ENCODE data around the gene SIPA1L3. TPM values are rescaled to one million over a fixed set of nuclear protein-coding genes. Genes with fewer than 3 reads are reported as not detected.
"Not testable (repeated sequence)": the region's sequence is repeated elsewhere in the genome, so short reads cannot be mapped to it uniquely, and the experiment has no call there.

The SIPA1L3 gene
- total RNA-seq, 2 experiments from 2014 or later: 10.5 to 18.3 TPM

DNA sequence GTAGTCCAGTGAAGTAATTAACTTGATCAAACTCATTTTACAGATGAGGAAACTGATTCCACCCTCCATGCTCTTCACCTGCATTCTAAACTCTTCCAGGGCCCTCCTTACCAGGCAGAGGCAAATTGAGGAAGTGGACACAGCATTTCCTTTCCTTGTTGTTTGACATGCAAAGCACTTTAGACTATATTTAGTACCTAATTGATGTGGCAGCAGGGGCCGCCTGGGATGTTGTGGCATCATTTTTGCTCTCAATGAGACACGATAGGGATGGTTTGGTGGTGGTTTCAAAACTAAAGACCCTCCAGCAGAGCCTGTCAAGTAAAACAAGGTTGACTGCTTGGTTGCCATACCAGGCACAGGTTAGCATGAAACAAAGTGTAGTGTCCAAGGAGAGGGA lies 7.9 kb downstream of the SIPA1L3 start:
- CTCF ChIA-PET: no interaction called here
- no peak for ATAC-seq
- DNase-seq: no peak
- Mint-ChIP-seq H3K9me3 (ENCODE audit: low read depth) (no peaks in the 10 kb centered on the region), H3K27ac (no peak overlapping the region), H3K4me1 (peaks cover 8% of the 10 kb centered on the region), H3K36me3 (ENCODE audit: low read depth) (peaks cover 8% of the 10 kb centered on the region), H3K27me3 (no peaks in the 10 kb centered on the region), H3K4me3 (no peak overlapping the region)
- POLR2A ChIA-PET: no interaction called here
- intact Hi-C loops (cut with DNase I, micrococcal nuclease): no loop called here

DNA sequence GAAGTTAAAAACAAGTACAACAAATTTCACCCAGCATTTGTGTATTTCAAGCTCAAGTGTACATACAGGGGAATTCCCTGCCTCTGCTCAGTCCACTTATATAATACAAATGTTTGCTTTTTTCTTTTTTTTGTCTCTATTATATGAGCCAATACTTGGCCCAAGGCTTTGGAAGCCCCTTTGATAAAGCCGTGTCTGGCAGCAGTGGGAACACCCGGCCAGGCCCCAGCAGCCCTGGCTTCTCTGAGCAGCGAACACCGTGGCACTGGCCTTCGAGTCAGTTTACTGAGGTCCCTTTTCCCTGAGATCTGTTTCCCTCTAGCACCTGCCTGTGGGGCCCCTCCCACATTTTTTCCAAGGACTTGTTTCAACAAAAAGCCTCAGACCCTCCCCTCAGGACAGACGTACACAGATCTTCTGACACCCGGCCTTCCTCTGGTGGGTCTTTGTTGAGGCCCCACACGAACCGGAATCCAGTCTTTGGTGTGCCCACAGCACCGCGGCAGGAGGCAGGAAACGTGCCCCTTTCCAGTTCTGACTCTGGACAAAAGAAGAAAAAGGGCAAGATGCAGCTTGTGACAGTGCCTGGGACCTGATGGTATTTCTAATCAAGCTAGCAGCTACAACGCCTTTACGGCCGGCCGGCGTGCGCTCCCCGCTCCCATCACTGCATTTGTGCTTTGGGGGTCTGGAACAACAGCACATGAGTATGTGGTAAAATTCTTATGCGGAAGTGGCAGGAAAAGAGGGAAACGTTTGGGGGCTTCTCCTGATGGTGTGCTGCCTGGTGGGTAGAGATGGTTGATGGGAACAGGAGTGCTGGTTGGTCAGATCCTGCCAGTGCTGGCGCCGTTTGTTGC lies 13.8 kb downstream of the SIPA1L3 start:
- DNase-seq (no peak), ATAC-seq (no peak)
- Mint-ChIP-seq H3K9me3 (ENCODE audit: low read depth) (no peaks in the 10 kb centered on the region), H3K4me3 (no peak overlapping the region), H3K36me3 (ENCODE audit: low read depth) (peaks cover 14% of the 10 kb centered on the region), H3K27ac (no peak overlapping the region), H3K4me1 (peaks cover 8% of the 10 kb centered on the region), H3K27me3 (no peaks in the 10 kb centered on the region)
- ChIA-PET CTCF (interaction anchor here (1.0 kb wide), 1 partner anchor 14 kb away, joined by 3 read pairs; the partner anchor contains the start of gene SIPA1L3), POLR2A (no interaction called here)
- intact Hi-C loops (cut with DNase I, micrococcal nuclease): no loop called here

DNA sequence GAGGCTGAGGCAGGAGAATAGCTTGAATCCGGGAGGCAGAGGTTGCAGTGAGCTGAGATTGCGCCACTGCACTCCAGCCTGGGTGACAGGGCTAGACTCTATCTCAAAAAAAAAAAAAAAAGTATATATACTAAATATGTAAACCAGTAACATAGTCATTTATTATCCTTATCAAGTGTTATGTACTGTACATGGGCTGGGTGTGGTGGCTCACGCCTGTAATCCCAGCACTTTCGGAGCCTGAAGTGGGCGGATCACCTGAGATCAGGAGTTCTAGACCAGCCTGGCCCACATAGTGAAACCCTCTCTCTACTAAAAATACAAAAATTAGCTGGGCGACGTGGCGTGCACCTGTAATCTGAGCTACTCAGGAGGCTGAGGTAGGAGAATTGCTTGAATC lies 17.6 kb downstream of the SIPA1L3 start:
- H3K4me3 Mint-ChIP-seq; intact Hi-C loops (cut with DNase I, micrococcal nuclease); ATAC-seq; DNase-seq; H3K36me3 Mint-ChIP-seq (ENCODE audit: low read depth); H3K27ac Mint-ChIP-seq; H3K4me1 Mint-ChIP-seq; H3K9me3 Mint-ChIP-seq (ENCODE audit: low read depth); CTCF ChIA-PET; H3K27me3 Mint-ChIP-seq; POLR2A ChIA-PET: not testable (repeated sequence)

DNA sequence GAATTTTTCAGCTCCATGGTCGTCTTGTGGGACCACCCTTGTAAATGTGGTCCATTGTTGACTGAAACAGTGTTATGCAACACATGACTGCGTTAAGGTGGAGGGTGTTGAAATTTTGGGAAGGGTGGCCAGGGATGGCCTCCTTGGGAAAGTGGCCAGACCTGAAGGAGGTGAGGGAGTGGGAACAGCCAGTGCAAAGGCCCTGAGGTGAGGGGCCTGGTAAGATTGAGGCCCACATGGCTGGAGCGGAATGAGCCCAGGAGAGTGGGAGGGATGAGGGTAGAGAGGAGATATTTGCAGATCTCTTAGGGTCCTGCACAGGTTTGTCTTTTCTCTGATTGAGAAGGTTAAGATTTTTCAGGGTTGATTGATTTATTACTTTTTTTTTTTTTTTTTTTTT lies 18.2 kb downstream of the SIPA1L3 start:
- DNase-seq (no peak), ATAC-seq (no peak)
- ChIA-PET POLR2A (no interaction called here), CTCF (no interaction called here)
- H3K9me3 Mint-ChIP-seq (ENCODE audit: low read depth): no peaks in the 10 kb centered on the region
- no peaks in the 10 kb centered on the region for H3K27me3 Mint-ChIP-seq
- peaks cover 9% of the 10 kb centered on the region for H3K36me3 Mint-ChIP-seq (ENCODE audit: low read depth)
- H3K4me1 Mint-ChIP-seq: peaks cover 10% of the 10 kb centered on the region
- intact Hi-C loops (cut with DNase I, micrococcal nuclease): no loop called here
- H3K27ac Mint-ChIP-seq: no peak overlapping the region
- H3K4me3 Mint-ChIP-seq: no peak overlapping the region

DNA sequence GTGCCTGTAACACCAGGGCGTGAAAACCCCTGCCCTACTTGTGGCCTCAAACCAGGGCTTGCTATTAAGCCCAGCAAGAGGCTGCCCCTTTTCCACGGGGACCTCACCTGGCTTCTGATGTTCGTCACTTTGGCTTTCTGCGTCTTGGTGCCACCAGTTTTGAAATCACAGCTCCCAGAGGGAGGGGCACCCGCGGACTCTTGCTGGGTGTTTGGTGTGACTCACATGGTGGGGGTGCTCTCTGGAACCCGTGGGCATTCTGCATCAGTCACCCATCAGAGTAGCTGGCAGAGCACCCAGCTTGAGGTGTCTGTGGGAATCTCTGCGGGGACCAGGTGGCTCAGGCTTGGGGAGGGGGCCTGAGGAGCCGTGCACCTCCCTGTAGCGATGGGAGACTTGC lies 19.2 kb downstream of the SIPA1L3 start:
- Mint-ChIP-seq H3K9me3 (ENCODE audit: low read depth) (no peaks in the 10 kb centered on the region), H3K36me3 (ENCODE audit: low read depth) (peaks cover 12% of the 10 kb centered on the region), H3K27ac (no peak overlapping the region), H3K27me3 (no peaks in the 10 kb centered on the region), H3K4me1 (peaks cover 4% of the 10 kb centered on the region), H3K4me3 (no peak overlapping the region)
- no peak for DNase-seq
- intact Hi-C loops (cut with DNase I, micrococcal nuclease): no loop called here
- no peak for ATAC-seq
- CTCF ChIA-PET: interaction anchor here (0.6 kb wide), 1 partner anchor 17 kb away, joined by 3 read pairs; no protein-coding TSS in a partner anchor
- POLR2A ChIA-PET: no interaction called here

DNA sequence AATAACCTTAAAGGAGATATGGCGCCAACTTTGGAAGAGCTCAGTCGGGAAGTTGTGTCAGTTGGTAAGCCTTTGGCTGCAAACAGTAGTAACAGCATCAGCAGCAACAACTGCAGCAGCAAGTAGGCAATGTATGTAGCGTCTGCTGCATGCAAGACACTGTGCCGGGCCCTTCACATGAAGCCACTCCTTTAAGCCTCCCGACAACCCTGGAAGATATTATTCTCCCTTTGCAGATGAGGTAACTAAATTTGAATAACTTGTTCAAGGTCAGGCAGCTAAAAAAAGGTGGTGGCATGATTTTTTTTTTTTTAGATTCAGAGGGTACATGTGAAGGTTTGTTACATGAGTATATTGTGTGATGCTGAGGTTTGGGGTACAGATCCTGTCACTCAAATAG lies 19.7 kb downstream of the SIPA1L3 start:
- DNase-seq (no peak), ATAC-seq (no peak)
- POLR2A ChIA-PET: no interaction called here
- Mint-ChIP-seq H3K4me1 (peaks cover 2% of the 10 kb centered on the region), H3K9me3 (ENCODE audit: low read depth) (no peaks in the 10 kb centered on the region), H3K27me3 (no peaks in the 10 kb centered on the region), H3K27ac (no peak overlapping the region), H3K36me3 (ENCODE audit: low read depth) (peaks cover 10% of the 10 kb centered on the region), H3K4me3 (no peak overlapping the region)
- CTCF ChIA-PET: interaction anchor here (0.6 to 1.0 kb wide), 2 partner anchors 18 to 19 kb away, joined by 3 to 4 read pairs; no protein-coding TSS in a partner anchor
- intact Hi-C loops (cut with DNase I, micrococcal nuclease): no loop called here

DNA sequence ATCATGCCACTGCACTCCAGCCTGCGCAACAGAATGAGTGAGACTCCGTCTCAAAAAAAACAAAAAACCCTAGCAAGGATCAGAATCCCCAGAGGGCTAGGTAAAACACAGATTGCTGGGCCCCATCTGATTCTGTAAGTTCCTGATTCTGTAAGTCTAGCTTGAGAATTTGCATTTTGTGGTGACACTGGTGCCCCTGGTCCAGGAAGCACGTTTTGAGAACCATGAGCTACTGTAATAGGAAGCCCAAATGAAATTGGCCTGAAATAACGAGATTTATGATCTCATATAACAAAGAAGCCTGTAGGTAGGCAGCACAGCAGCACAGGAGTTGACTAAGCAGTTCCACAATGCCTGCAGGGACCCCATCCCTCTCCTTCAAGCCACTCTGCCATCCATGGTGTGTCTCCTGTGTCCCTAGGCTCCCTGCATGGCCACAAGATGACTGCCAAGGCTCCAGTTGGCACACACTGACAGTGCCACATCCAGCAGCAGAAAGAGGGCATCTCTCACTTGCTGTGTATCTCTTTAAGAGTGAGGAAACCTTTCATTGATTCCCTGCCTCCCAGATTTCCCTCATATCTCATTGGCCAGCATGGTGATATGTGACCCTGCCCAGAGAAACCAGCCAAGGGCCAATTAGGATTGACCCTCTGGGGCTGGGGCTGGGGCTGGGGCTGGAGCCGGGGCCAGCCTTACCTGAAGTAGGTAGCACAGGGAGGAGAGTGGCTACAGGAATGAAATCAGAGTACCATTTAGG lies 21.7 kb downstream of the SIPA1L3 start:
- H3K27ac Mint-ChIP-seq: no peak overlapping the region
- DNase-seq: no peak
- no peak for ATAC-seq
- peaks cover 13% of the 10 kb centered on the region for H3K36me3 Mint-ChIP-seq (ENCODE audit: low read depth)
- peaks cover 7% of the 10 kb centered on the region for H3K4me1 Mint-ChIP-seq
- ChIA-PET CTCF (interaction anchor here (0.6 kb wide), 1 partner anchor 48 kb away, joined by 3 read pairs; no protein-coding TSS in a partner anchor), POLR2A (interaction anchor here (0.6 kb wide), 1 partner anchor 742 kb away, joined by 4 read pairs; no protein-coding TSS in a partner anchor)
- no peaks in the 10 kb centered on the region for H3K27me3 Mint-ChIP-seq
- H3K4me3 Mint-ChIP-seq: no peak overlapping the region
- intact Hi-C loops (cut with DNase I, micrococcal nuclease): no loop called here
- H3K9me3 Mint-ChIP-seq (ENCODE audit: low read depth): no peaks in the 10 kb centered on the region

DNA sequence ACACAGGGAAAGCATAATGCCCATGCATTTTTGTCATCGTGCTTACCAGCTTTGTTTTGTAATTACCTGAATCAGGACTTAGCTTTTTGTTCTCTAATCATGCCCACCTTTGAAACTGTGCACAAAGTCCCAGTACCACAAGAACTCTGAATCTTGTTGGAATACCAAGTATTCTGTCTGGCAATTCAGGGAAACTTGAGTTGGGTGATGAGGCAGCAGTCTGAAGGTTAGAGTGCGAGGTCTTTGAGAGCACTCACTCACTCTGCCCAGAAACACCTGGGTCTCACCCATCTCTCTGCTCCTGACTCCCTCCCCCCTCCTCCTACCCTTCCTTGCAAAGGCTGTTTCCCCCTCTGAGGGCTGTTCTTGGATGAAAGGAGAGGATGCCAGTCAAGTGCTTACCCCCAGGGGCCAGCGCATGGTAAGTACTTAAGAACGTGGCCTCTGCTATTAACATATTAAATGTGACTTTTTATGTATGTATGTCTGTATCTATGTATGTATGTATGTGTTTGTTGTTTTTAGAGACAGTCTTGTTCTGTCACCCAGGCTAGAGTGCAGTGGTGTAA lies 22.4 kb downstream of the SIPA1L3 start:
- no peak overlapping the region for H3K4me3 Mint-ChIP-seq
- ATAC-seq: no peak
- no peak for DNase-seq
- H3K9me3 Mint-ChIP-seq (ENCODE audit: low read depth): peaks cover 3% of the 10 kb centered on the region
- ChIA-PET CTCF (no interaction called here), POLR2A (no interaction called here)
- peaks cover 19% of the 10 kb centered on the region for H3K36me3 Mint-ChIP-seq (ENCODE audit: low read depth)
- H3K4me1 Mint-ChIP-seq: peaks cover 7% of the 10 kb centered on the region
- intact Hi-C loops (cut with DNase I, micrococcal nuclease): no loop called here
- no peak overlapping the region for H3K27ac Mint-ChIP-seq
- H3K27me3 Mint-ChIP-seq: no peaks in the 10 kb centered on the region

DNA sequence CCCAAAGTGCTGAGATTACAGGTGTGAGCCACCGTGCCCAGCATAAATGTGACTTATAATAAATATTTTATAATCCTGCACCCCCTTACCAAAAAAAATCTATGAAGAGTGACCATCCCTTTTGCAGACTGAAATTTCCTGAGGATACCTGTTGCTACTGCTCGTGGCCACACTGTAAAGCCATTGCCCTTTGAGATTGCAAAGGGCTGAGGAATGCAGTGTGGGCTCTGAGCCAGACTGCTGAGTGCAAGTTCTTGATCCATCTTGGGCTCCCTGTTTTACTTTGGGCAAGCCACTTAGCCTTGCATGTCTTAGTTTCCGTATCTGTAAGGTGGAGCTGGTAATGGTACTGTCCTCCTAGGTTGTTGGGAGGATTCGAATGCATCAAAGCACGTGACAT lies 23.4 kb downstream of the SIPA1L3 start:
- ChIA-PET CTCF (interaction anchor here (0.6 to 0.7 kb wide), 2 partner anchors 86 to 91 kb away, joined by 3 read pairs; no protein-coding TSS in a partner anchor), POLR2A (no interaction called here)
- H3K27ac Mint-ChIP-seq: no peak overlapping the region
- H3K4me3 Mint-ChIP-seq: no peak overlapping the region
- intact Hi-C loops (cut with DNase I, micrococcal nuclease): no loop called here
- H3K36me3 Mint-ChIP-seq (ENCODE audit: low read depth): peaks cover 19% of the 10 kb centered on the region
- ATAC-seq: no peak
- H3K27me3 Mint-ChIP-seq: no peaks in the 10 kb centered on the region
- peaks cover 10% of the 10 kb centered on the region for H3K9me3 Mint-ChIP-seq (ENCODE audit: low read depth)
- H3K4me1 Mint-ChIP-seq: peaks cover 7% of the 10 kb centered on the region
- DNase-seq: no peak

DNA sequence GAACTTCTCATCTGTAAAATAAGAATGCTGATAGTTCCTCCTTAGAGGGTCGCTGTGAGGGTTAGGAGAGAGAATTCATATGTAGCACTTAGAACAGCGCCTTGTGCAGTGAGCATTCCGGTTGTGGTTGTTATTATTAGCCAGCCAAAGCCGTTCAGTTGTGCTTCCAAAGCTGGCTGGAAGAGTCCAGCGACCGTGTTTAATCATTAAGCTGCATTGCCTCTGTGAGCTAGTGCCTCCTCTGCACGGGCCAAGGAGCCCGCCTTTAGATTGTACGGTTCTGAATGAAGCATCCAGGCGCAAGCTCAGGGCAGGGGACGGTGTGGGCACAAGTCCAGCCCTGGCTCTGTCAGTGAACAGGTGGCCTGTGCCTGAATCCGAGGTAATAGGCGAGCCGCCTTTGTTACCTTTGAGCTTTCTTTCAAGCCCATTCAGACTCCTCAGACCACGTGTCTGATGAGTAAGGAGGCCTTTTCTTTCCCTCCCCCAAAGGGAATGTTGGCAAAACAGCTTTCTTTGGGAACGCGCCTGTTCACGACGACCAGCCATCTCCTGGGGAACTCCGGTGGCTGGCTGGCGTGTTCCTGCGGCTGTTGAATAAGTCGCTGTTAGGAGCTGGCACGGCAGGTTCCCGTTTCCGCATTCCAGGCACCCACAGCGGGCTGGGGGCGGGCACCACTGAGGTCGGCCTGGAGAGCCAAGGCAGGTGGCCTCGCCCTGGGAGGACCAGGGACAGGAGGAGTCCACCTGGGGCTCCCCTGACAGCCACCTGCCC lies 25.1 kb downstream of the SIPA1L3 start:
- intact Hi-C loops (cut with DNase I, micrococcal nuclease): no loop called here
- DNase-seq: peak; percentile 19
- H3K36me3 Mint-ChIP-seq (ENCODE audit: low read depth): peaks cover 22% of the 10 kb centered on the region
- H3K27ac Mint-ChIP-seq: no peak overlapping the region
- no peaks in the 10 kb centered on the region for H3K27me3 Mint-ChIP-seq
- H3K4me3 Mint-ChIP-seq: no peak overlapping the region
- ChIA-PET POLR2A (no interaction called here), CTCF (interaction anchor here (0.6 to 1.4 kb wide), 5 partner anchors 11 to 712 kb away, joined by 3 to 4 read pairs (median 3); no protein-coding TSS in a partner anchor)
- ATAC-seq: no peak
- peaks cover 7% of the 10 kb centered on the region for H3K4me1 Mint-ChIP-seq
- peaks cover 19% of the 10 kb centered on the region for H3K9me3 Mint-ChIP-seq (ENCODE audit: low read depth)

Data from activated CD4-positive, alpha-beta T cell treated with anti-CD3 and anti-CD28 coated beads for 36 hours (primary cell).